NT2/D1 (cell line): Measurements from ENCODE around the gene NOTCH3.

Source experiments
- SUZ12 ChIP-seq: IDR thresholded peaks from 2 replicates; pipeline ENCODE4 v1.6.1; 2011; ENCODE audit not compliant: insufficient read length, insufficient read depth; ENCODE audit errors: extremely low read depth
- YY1 ChIP-seq: IDR thresholded peaks from 2 replicates; pipeline ENCODE4 v1.6.1; 2011; ENCODE audit not compliant: insufficient read length, insufficient read depth
- ZNF274 ChIP-seq: IDR thresholded peaks from 2 replicates; pipeline ENCODE4 v1.6.1; 2011; ENCODE audit warnings: mild to moderate bottlenecking, low read depth, low read length

DNA sequence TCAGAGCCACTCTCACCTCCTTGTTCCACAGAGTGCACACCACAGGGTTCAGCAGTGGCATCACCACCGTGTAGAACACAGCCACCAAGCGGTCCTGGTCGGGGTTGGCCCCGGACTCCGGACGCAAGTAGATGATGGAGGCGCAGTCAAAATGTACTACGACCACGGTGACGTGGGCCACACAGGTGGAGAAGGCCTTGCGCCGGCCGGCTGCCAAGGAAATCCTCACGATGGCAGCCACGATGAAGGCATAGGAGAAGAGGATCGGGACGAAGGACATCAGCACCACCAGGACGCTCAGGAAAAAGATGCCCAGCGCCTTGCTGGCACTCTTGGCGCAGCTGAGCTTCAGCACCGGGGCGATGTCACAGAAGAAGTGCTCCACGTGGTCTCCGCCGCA lies 59.7 kb downstream of the NOTCH3 start:
- TF ChIP-seq SUZ12 (no peak), YY1 (no peak), ZNF274 (no peak)
